Measurements from ENCODE around the gene TNRC6C.

DNA sequence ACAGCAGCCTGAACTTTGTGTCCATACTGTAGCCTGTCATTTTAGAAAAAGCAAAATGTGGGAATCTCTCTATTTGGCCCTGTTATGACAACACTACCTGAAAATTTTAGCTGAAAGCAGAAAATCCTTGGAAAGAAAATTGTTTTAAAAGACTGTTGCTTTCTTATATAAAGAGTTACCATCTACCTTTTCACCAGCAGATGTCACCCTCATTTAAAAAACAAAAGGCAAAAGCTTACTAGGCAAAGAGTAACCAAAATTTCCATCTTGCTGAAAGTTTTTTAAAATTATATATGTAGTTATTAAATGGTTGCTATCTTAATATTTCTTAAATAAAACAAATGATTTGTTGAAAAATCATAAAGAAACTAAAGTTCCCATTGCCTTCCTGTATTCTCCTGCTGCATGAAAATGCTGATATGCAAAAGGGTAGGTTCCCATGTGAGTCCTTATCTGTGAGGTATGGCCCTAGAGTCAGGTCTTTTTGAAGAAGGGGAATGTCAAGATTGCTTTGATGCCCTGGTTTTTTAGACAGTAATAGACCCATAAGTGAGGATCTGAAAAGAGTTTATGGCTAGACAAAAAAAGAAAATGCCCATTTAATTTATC lies 61.0 kb downstream of the TNRC6C start:
- no peak for TF ChIP-seq ZFP30 (CRISPR knock-in tag; IDR thresholded peaks at IDR 0.05)
- TF ChIP-seq ARNTL (CRISPR knock-in tag; IDR thresholded peaks at IDR 0.05; ENCODE audit: borderline replicate concordance, low read depth): no peak

All from SK-N-SH treated with all-trans-retinoic acid at 6 μM for 48 hours (cell line).